Transverse colon (tissue), 4 donors: ENCODE measurements around the gene VPS13A. TPM values are rescaled to one million over a fixed set of nuclear protein-coding genes. Genes with fewer than 3 reads are reported as not detected.

ENCODE experiments used
- DNase-seq: peaks from one replicate; pipeline ENCODE4 v3.0.0-alpha.2; 2019
- H3K27ac ChIP-seq, 4 donors: fragments of 200-600 bp; sonication (generic); 2 replicates each; pipeline ENCODE4 v1.5.1; 2016 to 2018; ENCODE audit warnings: inconsistent platforms in 4 of 4
- H3K27me3 ChIP-seq: fragments of 200-600 bp; sonication (generic); 2 replicates; pipeline ENCODE4 v1.5.1; 2017; ENCODE audit warnings: inconsistent platforms
- H3K36me3 ChIP-seq, 4 donors: fragments of 200-600 bp; sonication (generic); 2 replicates each; pipeline ENCODE4 v1.5.1; 2017 to 2019; ENCODE audit warnings: inconsistent platforms in 4 of 4
- H3K4me1 ChIP-seq, 4 donors: fragments of 200-600 bp; sonication (generic); 2 replicates each; pipeline ENCODE4 v1.5.1; 2017 to 2020; ENCODE audit warnings: inconsistent platforms in 4 of 4
- H3K4me3 ChIP-seq, 4 donors: fragments of 200-600 bp; sonication (generic); 1 replicate in 1 of 4; 2 replicates in 3 of 4; pipeline versions ENCODE4 v1.5.1 to v1.6.1; 2017 to 2019; ENCODE audit warnings: inconsistent platforms in 4 of 4
- H3K9me3 ChIP-seq, 2 donors: fragments of 200-600 bp; sonication (generic); 2 replicates each; pipeline ENCODE4 v1.5.1; 2017 to 2019; ENCODE audit warnings: inconsistent platforms in 2 of 2
- EP300 ChIP-seq: sonication (generic); formaldehyde crosslinking; IDR thresholded peaks from one replicate; pipeline ENCODE4 v1.6.1; 2017; ENCODE audit warnings: antibody characterized with exemption, low read depth
- POLR2A ChIP-seq: fragments of 450-650 bp; IDR thresholded peaks from one replicate; pipeline ENCODE4 v1.6.1; 2016; ENCODE audit warnings: antibody characterized with exemption, mild to moderate bottlenecking, moderate library complexity
- POLR2AphosphoS5 ChIP-seq, 3 donors: sonication (generic); formaldehyde crosslinking; IDR thresholded peaks; one replicate each; pipeline ENCODE4 v1.6.1; 2016; ENCODE audit warnings: antibody characterized with exemption in 3 of 3
- WGBS, 2 donors: methylation state at CpG; one replicate each; pipeline ENCODE4 v1.1.5; 2018; ENCODE audit warnings: low coverage in 1 of 2; 5-methylcytosine and 5-hydroxymethylcytosine counted together
- in situ Hi-C, 4 donors: fragments of 200-750 bp; cut with MboI; loops; one replicate each; pipeline versions ENCODE4 v1.15.0 to v1.15.1; 2017; ENCODE audit warnings: low sequenced_read_pairs in 3 of 4, low pct_ligation_motif_present in 1 of 4, low pct_unique_long_range_greater_than_20kb in 1 of 4
- intact Hi-C: fragments of 100-400 bp; cut with DNase I; formaldehyde crosslinking; loops from one replicate; pipeline ENCODE4 v1.15.1; 2023; ENCODE audit warnings: low total_unique reads
- total RNA-seq, 4 donors: library from RNA; depleted of rRNA; stranded (reverse); fragments of >200 nt; gene quantifications; one replicate each; pipeline ENCODE4 v1.1.0, GENCODE V29; 2016
- TF ChIP-seq, protein P1 (sequence below), 5 experiments: fragments of 200-600 bp in 3 of 5; fragments of 450-650 bp in 2 of 5; sonication (generic) in 3 of 5; IDR thresholded peaks; 1 replicate in 2 of 5; 2 replicates in 3 of 5; pipeline ENCODE4 v1.5.1; 2016 to 2017; ENCODE audit warnings: antibody characterized with exemption in 5 of 5, inconsistent platforms in 3 of 5, mild to moderate bottlenecking in 2 of 5, moderate library complexity in 1 of 5

VPS13A gene
- total RNA-seq, 4 donors from 2014 or later: 88.8 to 148 (median 115) TPM

DNA sequence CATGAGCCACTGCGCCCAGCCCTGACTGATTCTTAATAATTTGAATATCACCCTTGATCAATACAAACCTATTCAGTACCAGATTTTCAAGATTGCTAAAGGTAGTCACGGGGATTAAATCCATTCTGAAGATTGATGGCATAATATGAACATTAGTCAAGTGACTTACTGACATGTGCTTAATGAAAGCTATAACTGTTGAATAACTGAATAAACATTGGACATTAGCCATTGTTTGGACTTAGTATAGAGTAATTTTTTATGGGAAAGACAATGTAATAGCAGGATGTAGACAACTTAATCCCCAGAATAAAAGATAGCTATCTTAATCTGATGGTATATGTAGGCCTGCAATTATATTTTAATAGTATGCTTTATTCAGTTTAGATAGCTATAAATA is 35.0 kb upstream of the VPS13A start:
- intact Hi-C loops: no loop called here
- Histone ChIP-seq H3K27me3 (peaks cover 8% of the 10 kb centered on the region), H3K36me3 (no peaks in the 10 kb centered on the region), H3K4me1 (no peaks in the 10 kb centered on the region), H3K27ac (no peak overlapping the region), H3K9me3 (no peaks in the 10 kb centered on the region), H3K4me3 (no peak overlapping the region)
- 58 to 76% methylated on average over 2 of the region's 2 CpGs for WGBS, 2 donors
- in situ Hi-C loops: loop anchor here in 1 of 4 donors (25.0 kb wide), 1 partner anchor 380 kb away; the partner anchor contains the start of gene PCA3
- TF ChIP-seq POLR2AphosphoS5 (IDR thresholded peaks at IDR 0.05) (no peak), POLR2A (no peak), EP300 (no peak)
- TF ChIP-seq, protein P1, sequence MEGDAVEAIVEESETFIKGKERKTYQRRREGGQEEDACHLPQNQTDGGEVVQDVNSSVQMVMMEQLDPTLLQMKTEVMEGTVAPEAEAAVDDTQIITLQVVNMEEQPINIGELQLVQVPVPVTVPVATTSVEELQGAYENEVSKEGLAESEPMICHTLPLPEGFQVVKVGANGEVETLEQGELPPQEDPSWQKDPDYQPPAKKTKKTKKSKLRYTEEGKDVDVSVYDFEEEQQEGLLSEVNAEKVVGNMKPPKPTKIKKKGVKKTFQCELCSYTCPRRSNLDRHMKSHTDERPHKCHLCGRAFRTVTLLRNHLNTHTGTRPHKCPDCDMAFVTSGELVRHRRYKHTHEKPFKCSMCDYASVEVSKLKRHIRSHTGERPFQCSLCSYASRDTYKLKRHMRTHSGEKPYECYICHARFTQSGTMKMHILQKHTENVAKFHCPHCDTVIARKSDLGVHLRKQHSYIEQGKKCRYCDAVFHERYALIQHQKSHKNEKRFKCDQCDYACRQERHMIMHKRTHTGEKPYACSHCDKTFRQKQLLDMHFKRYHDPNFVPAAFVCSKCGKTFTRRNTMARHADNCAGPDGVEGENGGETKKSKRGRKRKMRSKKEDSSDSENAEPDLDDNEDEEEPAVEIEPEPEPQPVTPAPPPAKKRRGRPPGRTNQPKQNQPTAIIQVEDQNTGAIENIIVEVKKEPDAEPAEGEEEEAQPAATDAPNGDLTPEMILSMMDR (IDR thresholded peaks at IDR 0.05): no peak
- DNase-seq: no peak

DNA sequence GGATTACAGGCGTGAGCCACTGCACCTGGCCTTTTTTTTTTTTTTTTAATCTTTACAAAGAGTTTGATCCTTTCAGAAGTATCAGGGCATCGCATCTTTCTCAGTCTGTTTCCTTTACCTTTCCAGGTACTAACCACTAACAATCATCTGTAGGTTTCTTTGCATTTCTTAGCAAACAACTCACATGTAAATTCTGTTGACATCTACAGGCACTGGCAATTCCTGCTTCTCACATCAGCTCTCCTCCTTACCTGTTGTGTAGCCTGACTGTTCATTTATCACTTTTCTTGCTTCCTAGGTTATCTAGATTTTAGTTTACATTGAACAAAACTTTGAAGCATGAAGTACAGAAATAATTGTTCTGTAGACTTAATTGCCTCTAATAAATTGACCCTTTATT is 27.5 kb upstream of the VPS13A start:
- H3K4me3 ChIP-seq: no peak overlapping the region
- H3K27ac ChIP-seq: no peak overlapping the region
- H3K4me1 ChIP-seq: no peaks in the 10 kb centered on the region
- peaks cover 16% of the 10 kb centered on the region for H3K27me3 ChIP-seq
- DNase-seq: no peak
- intact Hi-C loops (loop anchor here (10.0 kb wide), 1 partner anchor 705 kb away; no protein-coding TSS in a partner anchor), in situ Hi-C loops (loop anchor here in 2 of 4 donors (25.0 kb wide), 1 partner anchor 388 kb away; the partner anchor contains the start of gene PCA3 (in 2 of the 2))
- TF ChIP-seq, protein P1 (IDR thresholded peaks at IDR 0.05): no peak
- TF ChIP-seq POLR2AphosphoS5 (IDR thresholded peaks at IDR 0.05): no peak
- no peaks in the 10 kb centered on the region for H3K9me3 ChIP-seq
- 53 to 72% methylated on average over 2 of the region's 2 CpGs for WGBS, 2 donors
- no peaks in the 10 kb centered on the region for H3K36me3 ChIP-seq

DNA sequence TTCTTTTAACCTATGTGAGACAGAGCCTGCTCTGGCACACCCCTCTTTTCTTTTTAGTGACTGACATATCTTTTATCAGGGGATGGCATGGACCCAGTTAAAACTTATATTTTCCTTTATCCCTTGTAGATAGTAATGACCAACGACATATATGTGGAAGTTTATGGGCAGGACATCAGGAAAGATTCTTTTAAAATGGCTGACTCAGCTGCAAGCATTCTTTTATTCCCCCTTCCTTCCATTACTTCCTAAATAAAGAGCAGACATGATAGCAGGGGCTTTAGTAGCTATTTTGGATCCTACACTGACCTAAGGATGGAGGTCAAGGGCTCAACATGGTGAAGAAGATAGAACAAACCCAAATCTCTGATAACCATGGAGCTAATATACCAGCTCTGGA is 25.0 kb upstream of the VPS13A start:
- TF ChIP-seq POLR2AphosphoS5 (IDR thresholded peaks at IDR 0.05) (no peak), POLR2A (no peak), EP300 (no peak)
- TF ChIP-seq, protein P1 (IDR thresholded peaks at IDR 0.05): no peak
- Histone ChIP-seq H3K4me3 (no peak overlapping the region), H3K27ac (no peak overlapping the region), H3K27me3 (peaks cover 12% of the 10 kb centered on the region), H3K9me3 (no peaks in the 10 kb centered on the region), H3K4me1 (peaks cover 0 to 6% (median 0%) of the 10 kb centered on the region in 4 donors), H3K36me3 (no peaks in the 10 kb centered on the region)
- in situ Hi-C loops (loop anchor here in 1 of 4 donors (25.0 kb wide), 1 partner anchor 390 kb away; the partner anchor contains the start of gene PCA3), intact Hi-C loops (loop anchor here (10.0 kb wide), 1 partner anchor 707 kb away; no protein-coding TSS in a partner anchor)
- no peak for DNase-seq
- WGBS, 2 donors: 17 to 46% methylated on average over 1 of the region's 1 CpG

DNA sequence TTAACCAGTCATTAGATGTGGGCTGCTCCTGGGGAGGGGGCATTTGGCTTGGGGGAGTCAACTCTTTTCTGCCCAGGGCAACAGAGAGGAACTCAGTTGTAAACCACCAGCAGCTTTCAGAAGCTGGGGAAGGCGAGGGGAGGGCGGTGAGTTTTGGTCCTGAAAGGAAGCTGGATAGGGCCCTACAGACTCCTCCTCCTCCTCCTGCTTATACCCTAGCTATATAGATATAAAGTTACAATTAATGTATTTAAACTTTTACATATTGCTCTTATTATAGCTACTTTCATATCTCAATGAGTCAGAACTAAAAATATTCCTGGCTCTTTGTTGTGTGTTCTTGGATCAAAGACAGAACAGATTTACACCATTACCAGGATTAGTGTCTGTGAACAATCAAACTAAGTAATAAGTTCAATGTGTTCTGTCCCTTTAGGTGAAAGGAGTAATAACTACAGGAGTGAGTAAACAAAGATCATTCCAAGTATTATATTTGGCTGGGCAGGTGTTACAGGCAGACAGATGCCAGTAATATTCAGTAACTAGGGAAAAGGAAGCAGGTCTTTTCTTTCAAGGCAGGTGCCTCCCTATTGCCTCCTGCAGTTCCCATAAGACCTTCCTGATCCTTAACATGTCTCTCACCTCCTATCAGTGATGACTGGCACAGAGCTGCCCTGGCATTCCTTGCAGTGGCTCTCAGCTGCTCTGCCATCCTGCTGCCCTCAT is 20.5 kb upstream of the VPS13A start:
- H3K27ac ChIP-seq: no peak overlapping the region
- no peak overlapping the region for H3K4me3 ChIP-seq
- intact Hi-C loops: loop anchor here (10.0 kb wide), 1 partner anchor 712 kb away; no protein-coding TSS in a partner anchor
- TF ChIP-seq EP300 (no peak), POLR2AphosphoS5 (IDR thresholded peaks at IDR 0.05) (peak in 1 of 3 donors; percentile 13)
- no peak for DNase-seq
- H3K36me3 ChIP-seq: no peaks in the 10 kb centered on the region
- H3K9me3 ChIP-seq: no peaks in the 10 kb centered on the region
- WGBS, 2 donors: 42 to 80% methylated on average over 1 to 2 of the region's 2 CpGs
- peaks cover 4% of the 10 kb centered on the region for H3K27me3 ChIP-seq
- in situ Hi-C loops: loop anchor here in 1 of 4 donors (25.0 kb wide), 1 partner anchor 395 kb away; the partner anchor contains the start of gene PCA3
- peaks cover 0 to 6% (median 0%) of the 10 kb centered on the region in 4 donors for H3K4me1 ChIP-seq
